Astrocyte (in vitro differentiated cells and primary cell): ENCODE results near the gene ORAI3. TPM values are rescaled to one million over a fixed set of nuclear protein-coding genes. Genes with fewer than 3 reads are reported as not detected.

Source experiments
- DNase-seq: peaks from one replicate; pipeline ENCODE4 v3.0.0-alpha.2; 2010; ENCODE audit warnings: low read depth
- FAIRE-seq: peaks from 2 replicates; lab custom pipeline; 2011; peaks lifted over from hg19 to GRCh38; lab: Jason Lieb, UNC
- H2AFZ ChIP-seq: 2 replicates; pipeline ENCODE4 v1.6.0; 2012; ENCODE audit warnings: low read depth, low read length, inconsistent platforms
- H3K27ac ChIP-seq: 2 replicates; pipeline ENCODE4 v1.5.1; 2011; ENCODE audit warnings: low read depth, low read length, inconsistent platforms
- H3K27me3 ChIP-seq: 2 replicates; pipeline ENCODE4 v1.6.0; 2011; ENCODE audit warnings: low read length, inconsistent platforms; ENCODE audit not compliant: insufficient read depth
- H3K36me3 ChIP-seq: 2 replicates; pipeline ENCODE4 v1.5.1; 2011; ENCODE audit warnings: low read length, inconsistent platforms; ENCODE audit not compliant: insufficient read depth
- H3K4me1 ChIP-seq: 2 replicates; pipeline ENCODE4 v1.5.1; 2011; ENCODE audit warnings: low read length, inconsistent platforms; ENCODE audit not compliant: insufficient read depth
- H3K4me2 ChIP-seq: 2 replicates; pipeline ENCODE4 v1.6.0; 2012; ENCODE audit warnings: low read length, inconsistent platforms
- H3K4me3 ChIP-seq: 2 replicates; pipeline ENCODE4 v1.5.1; 2011; ENCODE audit warnings: low read depth, mild to moderate bottlenecking, low read length, inconsistent platforms; ENCODE audit not compliant: insufficient read depth
- H3K79me2 ChIP-seq: 2 replicates; pipeline ENCODE4 v1.6.0; 2012; ENCODE audit warnings: mild to moderate bottlenecking, low read length, inconsistent platforms; ENCODE audit not compliant: insufficient read depth
- H3K9ac ChIP-seq: 2 replicates; pipeline ENCODE4 v1.6.0; 2012; ENCODE audit warnings: mild to moderate bottlenecking, low read length, inconsistent platforms
- H3K9me3 ChIP-seq: 2 replicates; pipeline ENCODE4 v1.5.1; 2012; ENCODE audit warnings: low read depth, mild to moderate bottlenecking, low read length, inconsistent platforms; ENCODE audit not compliant: insufficient read depth
- H4K20me1 ChIP-seq: 2 replicates; pipeline ENCODE4 v1.6.0; 2012; ENCODE audit warnings: low read length, inconsistent platforms; ENCODE audit not compliant: insufficient read depth
- H3K27ac Mint-ChIP-seq: one replicate; pipeline ENCODE4 v1.8.0; 2021; ENCODE audit warnings: mild to moderate bottlenecking, mixed read lengths; ENCODE audit not compliant: unreplicated experiment
- H3K27me3 Mint-ChIP-seq: one replicate; pipeline ENCODE4 v1.8.0; 2021; ENCODE audit warnings: low read depth, mixed read lengths; ENCODE audit not compliant: unreplicated experiment
- H3K36me3 Mint-ChIP-seq: one replicate; pipeline ENCODE4 v1.8.0; 2021; ENCODE audit warnings: low read depth, mixed read lengths; ENCODE audit not compliant: unreplicated experiment
- H3K4me1 Mint-ChIP-seq: one replicate; pipeline ENCODE4 v1.8.0; 2021; ENCODE audit warnings: low read depth, mixed read lengths; ENCODE audit not compliant: unreplicated experiment
- H3K4me3 Mint-ChIP-seq: one replicate; pipeline ENCODE4 v1.8.0; 2021; ENCODE audit warnings: mild to moderate bottlenecking, moderate library complexity, mixed read lengths; ENCODE audit not compliant: unreplicated experiment
- H3K9me3 Mint-ChIP-seq: one replicate; pipeline ENCODE4 v1.8.0; 2021; ENCODE audit warnings: mild to moderate bottlenecking, mixed read lengths; ENCODE audit not compliant: unreplicated experiment
- CTCF ChIP-seq: IDR thresholded peaks from 2 replicates; pipeline ENCODE4 v1.5.1; 2011; ENCODE audit warnings: low read depth, mild to moderate bottlenecking, inconsistent platforms, low read length, moderate library complexity; ENCODE audit not compliant: insufficient read depth
- EZH2 ChIP-seq: IDR thresholded peaks from 2 replicates; pipeline ENCODE4 v1.6.1; 2012; ENCODE audit warnings: mild to moderate bottlenecking, low read length, inconsistent platforms; ENCODE audit not compliant: insufficient read depth
- total RNA-seq: library from RNA; stranded (reverse); gene quantifications from 2 replicates; pipeline ENCODE4 v1.2.1, GENCODE V29; 2021

The ORAI3 gene
- total RNA-seq, 1 donor from 2014 or later, result 21.1 TPM

GRCh38 chr16:31002250-31002700, 53.4 kb downstream of the ORAI3 start:
- H3K27ac Mint-ChIP-seq, result peak overlapping the region; percentile 99
- H2AFZ ChIP-seq, result no peak overlapping the region
- no peak for FAIRE-seq

GRCh38 chr16:31002862-31003341, 54.0 kb downstream of the ORAI3 start:
- Mint-ChIP-seq H3K4me1 (peaks cover 53% of the 10 kb centered on the region), H3K27me3 (no peaks in the 10 kb centered on the region), H3K36me3 (peaks cover 2% of the 10 kb centered on the region), H3K27ac (peak overlapping the region; percentile 99), H3K9me3 (no peaks in the 10 kb centered on the region), H3K4me3 (no peak overlapping the region)
- Histone ChIP-seq H3K9me3 (no peaks in the 10 kb centered on the region), H3K27ac (no peak overlapping the region), H3K27me3 (no peaks in the 10 kb centered on the region), H3K9ac (no peak overlapping the region), H3K36me3 (no peaks in the 10 kb centered on the region), H3K4me3 (no peak overlapping the region), H2AFZ (no peak overlapping the region), H3K4me1 (peaks cover 30% of the 10 kb centered on the region), H3K79me2 (peaks cover 53% of the 10 kb centered on the region), H4K20me1 (peaks cover 11% of the 10 kb centered on the region), H3K4me2 (no peak overlapping the region)
- no peak for TF ChIP-seq CTCF
- no peak for TF ChIP-seq EZH2
- DNase-seq (no peak), FAIRE-seq (no peak)

More at GRCh38 chr16:31002250-31002700, 53.4 kb downstream of the ORAI3 start:
- H3K36me3 ChIP-seq, result no peaks in the 10 kb centered on the region
- H3K9me3 ChIP-seq, result no peaks in the 10 kb centered on the region
- H3K36me3 Mint-ChIP-seq, result peaks cover 2% of the 10 kb centered on the region
- peaks cover 56% of the 10 kb centered on the region for H3K4me1 Mint-ChIP-seq
- no peak overlapping the region for H3K27ac ChIP-seq
- DNase-seq, result no peak
- H3K4me3 ChIP-seq, result no peak overlapping the region
- no peaks in the 10 kb centered on the region for H3K9me3 Mint-ChIP-seq
- no peak overlapping the region for H3K4me2 ChIP-seq
- peaks cover 47% of the 10 kb centered on the region for H3K79me2 ChIP-seq
- no peak overlapping the region for H3K9ac ChIP-seq
- peaks cover 30% of the 10 kb centered on the region for H3K4me1 ChIP-seq
- H3K27me3 ChIP-seq, result no peaks in the 10 kb centered on the region
- H4K20me1 ChIP-seq, result peaks cover 11% of the 10 kb centered on the region
- H3K4me3 Mint-ChIP-seq, result no peak overlapping the region
- H3K27me3 Mint-ChIP-seq, result no peaks in the 10 kb centered on the region
- no peak for TF ChIP-seq CTCF
- no peak for TF ChIP-seq EZH2

- Mint-ChIP-seq H3K36me3 (peaks cover 2% of the 10 kb centered on the region), H3K4me1 (peaks cover 50% of the 10 kb centered on the region), H3K27me3 (no peaks in the 10 kb centered on the region), H3K4me3 (no peak overlapping the region), H3K9me3 (no peaks in the 10 kb centered on the region), H3K27ac (peak overlapping the region; percentile 99)
- no peak for FAIRE-seq
- Histone ChIP-seq H3K4me2 (no peak overlapping the region), H3K4me3 (no peak overlapping the region), H3K36me3 (no peaks in the 10 kb centered on the region), H2AFZ (no peak overlapping the region), H3K27me3 (no peaks in the 10 kb centered on the region), H4K20me1 (peaks cover 11% of the 10 kb centered on the region), H3K9ac (no peak overlapping the region), H3K79me2 (peaks cover 58% of the 10 kb centered on the region), H3K9me3 (no peaks in the 10 kb centered on the region), H3K4me1 (peaks cover 29% of the 10 kb centered on the region), H3K27ac (no peak overlapping the region)
- no peak for DNase-seq
- no peak for TF ChIP-seq EZH2
- TF ChIP-seq CTCF, result no peak
These were observed 54.9 kb downstream of the ORAI3 start for GRCh38 chr16:31003744-31004143.
